Chondrocyte (in vitro differentiated cells): ENCODE data around the gene KLHL26. TPM values are rescaled to one million over a fixed set of nuclear protein-coding genes. Genes with fewer than 3 reads are reported as not detected.
"Not testable (repeated sequence)": the region's sequence is repeated elsewhere in the genome, so short reads cannot be mapped to it uniquely, and the experiment has no call there.

Experiments used
- DNase-seq: peaks from one replicate; pipeline ENCODE4 v3.0.0; 2021; ENCODE audit warnings: mixed read lengths, low spot score
- H3K27ac Mint-ChIP-seq: one replicate; pipeline ENCODE4 v1.8.0; 2021; ENCODE audit warnings: mild to moderate bottlenecking, moderate library complexity, mixed read lengths; ENCODE audit not compliant: unreplicated experiment
- H3K27me3 Mint-ChIP-seq: 2 replicates; pipeline ENCODE4 v1.8.0; 2021; ENCODE audit warnings: low read depth, mixed read lengths
- H3K36me3 Mint-ChIP-seq: 2 replicates; pipeline ENCODE4 v1.8.0; 2021; ENCODE audit warnings: low read depth, mixed read lengths
- H3K4me1 Mint-ChIP-seq: 2 replicates; pipeline ENCODE4 v1.8.0; 2021; ENCODE audit warnings: low read depth, mild to moderate bottlenecking, mixed read lengths
- H3K4me3 Mint-ChIP-seq: one replicate; pipeline ENCODE4 v1.8.0; 2021; ENCODE audit warnings: mild to moderate bottlenecking, moderate library complexity, mixed read lengths; ENCODE audit not compliant: unreplicated experiment
- H3K9me3 Mint-ChIP-seq: 2 replicates; pipeline ENCODE4 v1.8.0; 2021; ENCODE audit warnings: low read depth, mixed read lengths
- total RNA-seq: library from RNA; stranded (reverse); gene quantifications from 3 replicates; pipeline ENCODE4 v1.2.1, GENCODE V29; 2021
- TF ChIP-seq, protein P1 (sequence below): fragments of 200-600 bp; sonication (generic); IDR thresholded peaks from 2 replicates; pipeline ENCODE4 v1.5.0; 2021; ENCODE audit warnings: antibody characterized with exemption, mild to moderate bottlenecking, moderate library complexity

Gene KLHL26
- total RNA-seq, 1 donor from 2014 or later = 9.8 TPM

GRCh38 chr19:18589380-18590272, 47.2 kb upstream of the KLHL26 start:
- Mint-ChIP-seq H3K27me3 (no peaks in the 10 kb centered on the region), H3K27ac (peak overlapping the region; percentile 77), H3K9me3 (no peaks in the 10 kb centered on the region), H3K36me3 (no peaks in the 10 kb centered on the region), H3K4me3 (peak overlapping the region; percentile 80), H3K4me1 (peaks cover 17% of the 10 kb centered on the region)
- DNase-seq = no peak
- TF ChIP-seq, protein P1, sequence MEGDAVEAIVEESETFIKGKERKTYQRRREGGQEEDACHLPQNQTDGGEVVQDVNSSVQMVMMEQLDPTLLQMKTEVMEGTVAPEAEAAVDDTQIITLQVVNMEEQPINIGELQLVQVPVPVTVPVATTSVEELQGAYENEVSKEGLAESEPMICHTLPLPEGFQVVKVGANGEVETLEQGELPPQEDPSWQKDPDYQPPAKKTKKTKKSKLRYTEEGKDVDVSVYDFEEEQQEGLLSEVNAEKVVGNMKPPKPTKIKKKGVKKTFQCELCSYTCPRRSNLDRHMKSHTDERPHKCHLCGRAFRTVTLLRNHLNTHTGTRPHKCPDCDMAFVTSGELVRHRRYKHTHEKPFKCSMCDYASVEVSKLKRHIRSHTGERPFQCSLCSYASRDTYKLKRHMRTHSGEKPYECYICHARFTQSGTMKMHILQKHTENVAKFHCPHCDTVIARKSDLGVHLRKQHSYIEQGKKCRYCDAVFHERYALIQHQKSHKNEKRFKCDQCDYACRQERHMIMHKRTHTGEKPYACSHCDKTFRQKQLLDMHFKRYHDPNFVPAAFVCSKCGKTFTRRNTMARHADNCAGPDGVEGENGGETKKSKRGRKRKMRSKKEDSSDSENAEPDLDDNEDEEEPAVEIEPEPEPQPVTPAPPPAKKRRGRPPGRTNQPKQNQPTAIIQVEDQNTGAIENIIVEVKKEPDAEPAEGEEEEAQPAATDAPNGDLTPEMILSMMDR = no peak

GRCh38 chr19:18590273-18591272, 46.3 kb upstream of the KLHL26 start:
- Mint-ChIP-seq H3K27ac (peak overlapping the region; percentile 90), H3K27me3 (no peaks in the 10 kb centered on the region), H3K4me1 (peaks cover 19% of the 10 kb centered on the region), H3K36me3 (no peaks in the 10 kb centered on the region), H3K4me3 (peak overlapping the region; percentile 80), H3K9me3 (no peaks in the 10 kb centered on the region)
- DNase-seq = no peak
- TF ChIP-seq, protein P1 = peak; percentile 76

DNA sequence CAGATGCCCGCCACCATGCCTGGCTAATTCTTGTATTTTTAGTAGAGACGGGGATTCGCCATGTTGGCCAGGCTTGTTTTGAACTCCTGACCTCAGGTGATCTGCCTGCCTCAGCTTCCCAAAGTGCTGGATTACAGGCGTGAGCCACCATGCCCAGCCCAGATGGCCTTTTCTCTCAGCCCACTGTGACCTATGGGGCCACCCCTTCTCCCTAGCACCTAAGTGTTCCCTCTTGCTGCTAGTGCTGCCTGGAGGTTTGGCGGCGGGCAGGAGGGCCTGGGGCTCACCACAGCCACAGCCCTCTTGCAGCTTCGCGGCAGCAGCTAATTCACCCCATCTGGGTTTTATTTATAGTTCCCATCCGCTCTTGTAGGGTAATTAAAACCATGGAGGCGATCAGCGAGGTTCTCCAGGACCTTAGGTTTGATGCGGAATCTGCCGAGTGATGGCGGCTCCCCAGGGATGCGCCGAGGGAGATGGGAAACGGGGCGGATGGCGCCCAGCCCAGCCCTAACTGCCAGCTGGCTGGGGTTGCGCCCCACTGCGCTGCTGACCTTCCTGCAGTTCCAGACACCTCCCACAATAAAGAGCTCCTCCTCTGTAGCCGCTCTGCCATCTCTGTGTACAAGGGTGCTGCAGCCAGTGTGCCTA, 45.0 kb upstream of the KLHL26 start:
- no peak overlapping the region for H3K27ac Mint-ChIP-seq
- H3K36me3 Mint-ChIP-seq = no peaks in the 10 kb centered on the region
- peaks cover 19% of the 10 kb centered on the region for H3K4me1 Mint-ChIP-seq
- DNase-seq = no peak
- TF ChIP-seq, protein P1 = no peak
- no peaks in the 10 kb centered on the region for H3K9me3 Mint-ChIP-seq
- H3K27me3 Mint-ChIP-seq = no peaks in the 10 kb centered on the region
- H3K4me3 Mint-ChIP-seq = no peak overlapping the region

GRCh38 chr19:18592732-18593131, 44.1 kb upstream of the KLHL26 start:
- H3K9me3 Mint-ChIP-seq, H3K27ac Mint-ChIP-seq, H3K27me3 Mint-ChIP-seq, H3K4me3 Mint-ChIP-seq, H3K36me3 Mint-ChIP-seq, DNase-seq: not testable (repeated sequence)
- peaks cover 19% of the 10 kb centered on the region for H3K4me1 Mint-ChIP-seq

GRCh38 chr19:18593367-18594095, 43.3 kb upstream of the KLHL26 start:
- Mint-ChIP-seq H3K36me3 (no peaks in the 10 kb centered on the region), H3K4me3 (no peak overlapping the region), H3K27me3 (no peaks in the 10 kb centered on the region), H3K4me1 (peaks cover 14% of the 10 kb centered on the region), H3K27ac (no peak overlapping the region), H3K9me3 (no peaks in the 10 kb centered on the region)
- TF ChIP-seq, protein P1 = no peak
- DNase-seq = no peak
